ENCODE measurements around the gene PANK3. TPM values are rescaled to one million over a fixed set of nuclear protein-coding genes. Genes with fewer than 3 reads are reported as not detected.

The PANK3 gene
- total RNA-seq, 1 donor from 2014 or later, result 71.4 TPM

GRCh38 chr5:168608386-168608785, 29.2 kb upstream of the PANK3 start:
- no peaks in the 10 kb centered on the region for H3K27me3 ChIP-seq (ENCODE audit: control insufficient read depth, insufficient read depth, low read length)
- no peak overlapping the region for H3K4me3 ChIP-seq (ENCODE audit: low read depth, low read length)
- no peak for DNase-seq (ENCODE audit: low read depth)
- no peaks in the 10 kb centered on the region for H3K36me3 ChIP-seq (ENCODE audit: control insufficient read depth, insufficient read depth, low read length)
- TF ChIP-seq, protein P1, sequence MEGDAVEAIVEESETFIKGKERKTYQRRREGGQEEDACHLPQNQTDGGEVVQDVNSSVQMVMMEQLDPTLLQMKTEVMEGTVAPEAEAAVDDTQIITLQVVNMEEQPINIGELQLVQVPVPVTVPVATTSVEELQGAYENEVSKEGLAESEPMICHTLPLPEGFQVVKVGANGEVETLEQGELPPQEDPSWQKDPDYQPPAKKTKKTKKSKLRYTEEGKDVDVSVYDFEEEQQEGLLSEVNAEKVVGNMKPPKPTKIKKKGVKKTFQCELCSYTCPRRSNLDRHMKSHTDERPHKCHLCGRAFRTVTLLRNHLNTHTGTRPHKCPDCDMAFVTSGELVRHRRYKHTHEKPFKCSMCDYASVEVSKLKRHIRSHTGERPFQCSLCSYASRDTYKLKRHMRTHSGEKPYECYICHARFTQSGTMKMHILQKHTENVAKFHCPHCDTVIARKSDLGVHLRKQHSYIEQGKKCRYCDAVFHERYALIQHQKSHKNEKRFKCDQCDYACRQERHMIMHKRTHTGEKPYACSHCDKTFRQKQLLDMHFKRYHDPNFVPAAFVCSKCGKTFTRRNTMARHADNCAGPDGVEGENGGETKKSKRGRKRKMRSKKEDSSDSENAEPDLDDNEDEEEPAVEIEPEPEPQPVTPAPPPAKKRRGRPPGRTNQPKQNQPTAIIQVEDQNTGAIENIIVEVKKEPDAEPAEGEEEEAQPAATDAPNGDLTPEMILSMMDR (IDR thresholded peaks at IDR 0.05; ENCODE audit: insufficient read depth, low read length, poor library complexity, severe bottlenecking), result no peak

- Histone ChIP-seq H3K4me3 (ENCODE audit: low read depth, low read length) (no peak overlapping the region), H3K36me3 (ENCODE audit: control insufficient read depth, insufficient read depth, low read length) (no peaks in the 10 kb centered on the region), H3K27me3 (ENCODE audit: control insufficient read depth, insufficient read depth, low read length) (no peaks in the 10 kb centered on the region)
- TF ChIP-seq, protein P1 (IDR thresholded peaks at IDR 0.05; ENCODE audit: insufficient read depth, low read length, poor library complexity, severe bottlenecking), result no peak
- DNase-seq (ENCODE audit: low read depth), result no peak
Observed at GRCh38 chr5:168607946-168608345, 28.8 kb upstream of the PANK3 start.

DNA sequence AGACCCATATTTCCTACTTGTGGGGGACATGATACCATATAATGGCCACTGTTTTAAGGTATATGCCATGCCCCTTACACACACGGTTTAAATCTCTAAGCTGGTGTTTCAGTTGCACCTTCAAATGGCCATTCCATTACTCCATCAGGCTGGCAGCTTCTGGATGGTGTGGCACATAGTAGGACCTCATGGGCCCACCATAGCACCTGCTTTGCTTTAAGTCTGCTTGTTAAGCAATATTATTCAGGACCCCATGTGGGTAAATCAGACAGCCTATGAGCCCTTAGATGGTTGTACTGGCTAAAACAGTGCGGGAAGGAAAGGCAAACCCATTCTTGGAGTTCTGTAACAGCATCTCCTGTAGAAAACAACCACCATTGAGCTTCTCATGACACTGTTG, 27.4 kb upstream of the PANK3 start:
- DNase-seq (ENCODE audit: low read depth), result no peak
- H3K4me3 ChIP-seq (ENCODE audit: low read depth, low read length), result no peak overlapping the region
- H3K27me3 ChIP-seq (ENCODE audit: control insufficient read depth, insufficient read depth, low read length), result no peaks in the 10 kb centered on the region
- H3K36me3 ChIP-seq (ENCODE audit: control insufficient read depth, insufficient read depth, low read length), result no peaks in the 10 kb centered on the region
- TF ChIP-seq, protein P1 (IDR thresholded peaks at IDR 0.05; ENCODE audit: insufficient read depth, low read length, poor library complexity, severe bottlenecking), result no peak

DNA sequence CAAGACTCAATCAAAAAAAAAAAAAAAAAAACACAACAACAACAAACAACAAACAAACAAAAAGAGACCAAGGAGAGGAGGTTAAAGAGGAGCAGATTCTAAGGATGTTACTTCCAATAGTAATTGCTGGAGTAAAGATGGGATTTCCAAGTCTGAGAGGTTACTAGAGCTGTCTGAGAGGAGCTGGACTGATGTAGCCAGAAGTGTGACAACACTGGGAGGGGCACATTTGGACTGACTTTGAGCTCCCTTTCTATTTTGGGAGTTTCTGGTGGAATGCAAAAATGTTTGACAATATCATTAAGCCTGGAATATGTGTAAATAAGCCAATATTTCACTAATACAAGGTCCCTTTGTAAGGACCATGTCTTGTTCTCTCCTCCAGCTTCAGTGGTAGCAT, 25.3 kb upstream of the PANK3 start:
- no peaks in the 10 kb centered on the region for H3K27me3 ChIP-seq (ENCODE audit: control insufficient read depth, insufficient read depth, low read length)
- TF ChIP-seq, protein P1 (IDR thresholded peaks at IDR 0.05; ENCODE audit: insufficient read depth, low read length, poor library complexity, severe bottlenecking), result no peak
- H3K36me3 ChIP-seq (ENCODE audit: control insufficient read depth, insufficient read depth, low read length), result no peaks in the 10 kb centered on the region
- no peak overlapping the region for H3K4me3 ChIP-seq (ENCODE audit: low read depth, low read length)
- DNase-seq (ENCODE audit: low read depth), result no peak

DNA sequence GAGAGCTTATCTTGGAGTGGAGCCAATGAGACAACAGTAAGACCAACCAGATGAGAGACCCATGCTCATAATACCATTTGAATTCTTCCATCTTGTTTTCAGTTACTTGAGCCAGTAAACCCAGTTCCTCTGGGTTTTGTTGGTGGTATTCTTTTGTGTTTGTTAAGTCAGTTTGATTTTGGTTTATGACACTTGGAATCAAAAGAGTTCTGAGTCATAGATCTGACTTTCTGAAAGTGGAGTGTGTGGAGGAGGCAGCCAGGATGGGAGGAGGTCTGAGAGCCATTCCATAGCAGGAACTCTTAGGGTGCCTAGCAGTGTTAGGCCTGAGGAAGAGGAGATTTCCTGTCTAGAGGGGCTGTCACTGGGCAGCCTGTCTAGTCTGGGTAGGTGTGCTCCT, 24.6 kb upstream of the PANK3 start:
- Histone ChIP-seq H3K4me3 (ENCODE audit: low read depth, low read length) (no peak overlapping the region), H3K27me3 (ENCODE audit: control insufficient read depth, insufficient read depth, low read length) (no peaks in the 10 kb centered on the region), H3K36me3 (ENCODE audit: control insufficient read depth, insufficient read depth, low read length) (no peaks in the 10 kb centered on the region)
- DNase-seq (ENCODE audit: low read depth), result no peak
- TF ChIP-seq, protein P1 (IDR thresholded peaks at IDR 0.05; ENCODE audit: insufficient read depth, low read length, poor library complexity, severe bottlenecking), result no peak

DNA sequence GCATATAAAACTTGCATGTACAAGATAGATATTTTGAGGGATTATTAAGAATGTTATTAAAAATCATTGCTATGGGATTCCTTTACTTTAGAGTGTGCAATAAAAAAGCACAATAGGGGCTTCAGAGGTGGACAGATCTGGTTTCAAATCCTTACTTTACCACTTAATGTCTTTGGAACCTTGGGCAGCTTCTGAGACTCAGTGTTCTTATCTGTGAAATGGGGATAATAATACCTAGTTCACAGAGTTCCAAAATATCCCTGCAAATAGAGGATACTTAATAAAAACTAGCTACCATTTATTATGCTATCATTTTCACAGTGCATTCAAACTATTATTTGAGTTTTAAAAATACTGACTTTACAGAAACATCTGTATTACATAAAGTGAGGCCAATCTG, 23.3 kb upstream of the PANK3 start:
- Histone ChIP-seq H3K36me3 (ENCODE audit: control insufficient read depth, insufficient read depth, low read length) (no peaks in the 10 kb centered on the region), H3K4me3 (ENCODE audit: low read depth, low read length) (no peak overlapping the region), H3K27me3 (ENCODE audit: control insufficient read depth, insufficient read depth, low read length) (no peaks in the 10 kb centered on the region)
- no peak for DNase-seq (ENCODE audit: low read depth)
- TF ChIP-seq, protein P1 (IDR thresholded peaks at IDR 0.05; ENCODE audit: insufficient read depth, low read length, poor library complexity, severe bottlenecking), result no peak

All from kidney epithelial cell (primary cell).